Mesothelial cell of epicardium (in vitro differentiated cells): ENCODE measurements around the gene TSKU. TPM values are rescaled to one million over a fixed set of nuclear protein-coding genes. Genes with fewer than 3 reads are reported as not detected.

Experiments
- DNase-seq, 2 experiments: peaks; one replicate each; pipeline ENCODE4 v3.0.0; 2021; ENCODE audit warnings: low spot score in 2 of 2; ENCODE audit not compliant: unreplicated experiment in 2 of 2
- H3K27ac Mint-ChIP-seq: 2 replicates; pipeline ENCODE4 v1.8.0; 2021; ENCODE audit warnings: mixed read lengths
- H3K27me3 Mint-ChIP-seq: 2 replicates; pipeline ENCODE4 v1.8.0; 2021; ENCODE audit warnings: low read depth, mixed read lengths
- H3K36me3 Mint-ChIP-seq: 2 replicates; pipeline ENCODE4 v1.8.0; 2021; ENCODE audit warnings: mixed read lengths
- H3K4me1 Mint-ChIP-seq: 2 replicates; pipeline ENCODE4 v1.8.0; 2021; ENCODE audit warnings: mixed read lengths
- H3K4me3 Mint-ChIP-seq: 2 replicates; pipeline ENCODE4 v1.8.0; 2021; ENCODE audit warnings: mild to moderate bottlenecking, moderate library complexity, mixed read lengths
- H3K9me3 Mint-ChIP-seq: 2 replicates; pipeline ENCODE4 v1.8.0; 2021; ENCODE audit warnings: mixed read lengths
- CTCF ChIP-seq: fragments of 200-600 bp; sonication (generic); IDR thresholded peaks from one replicate; pipeline ENCODE4 v1.5.0; 2021; ENCODE audit warnings: antibody characterized with exemption; ENCODE audit not compliant: unreplicated experiment
- total RNA-seq: library from RNA; stranded (reverse); gene quantifications from 3 replicates; pipeline ENCODE4 v1.2.1, GENCODE V29; 2021

TSKU gene
- total RNA-seq, 1 donor from 2014 or later = 42.8 TPM

- Mint-ChIP-seq H3K27me3 (no peaks in the 10 kb centered on the region), H3K4me3 (no peak overlapping the region), H3K9me3 (no peaks in the 10 kb centered on the region), H3K27ac (no peak overlapping the region), H3K4me1 (peaks cover 25% of the 10 kb centered on the region), H3K36me3 (no peaks in the 10 kb centered on the region)
- DNase-seq = no peak
- no peak for TF ChIP-seq CTCF
Observed at GRCh38 chr11:76748948-76749347, 34.2 kb upstream of the TSKU start.

GRCh38 chr11:76750067-76750466, 33.1 kb upstream of the TSKU start:
- no peak for TF ChIP-seq CTCF
- Mint-ChIP-seq H3K9me3 (no peaks in the 10 kb centered on the region), H3K4me3 (no peak overlapping the region), H3K27ac (no peak overlapping the region), H3K4me1 (peaks cover 27% of the 10 kb centered on the region), H3K36me3 (no peaks in the 10 kb centered on the region), H3K27me3 (no peaks in the 10 kb centered on the region)
- DNase-seq = no peak

GRCh38 chr11:76750746-76751145, 32.4 kb upstream of the TSKU start:
- no peak for TF ChIP-seq CTCF
- H3K36me3 Mint-ChIP-seq = no peaks in the 10 kb centered on the region

GRCh38 chr11:76752321-76753143, 30.6 kb upstream of the TSKU start:
- Mint-ChIP-seq H3K4me1 (peaks cover 21% of the 10 kb centered on the region), H3K27ac (peak overlapping the region; percentile 89), H3K27me3 (no peaks in the 10 kb centered on the region), H3K36me3 (no peaks in the 10 kb centered on the region), H3K4me3 (peak overlapping the region; percentile 25), H3K9me3 (no peaks in the 10 kb centered on the region)
- DNase-seq = no peak
- no peak for TF ChIP-seq CTCF

More at GRCh38 chr11:76750746-76751145, 32.4 kb upstream of the TSKU start:
- Mint-ChIP-seq H3K4me3 (no peak overlapping the region), H3K27ac (no peak overlapping the region), H3K4me1 (peaks cover 25% of the 10 kb centered on the region), H3K27me3 (no peaks in the 10 kb centered on the region), H3K9me3 (no peaks in the 10 kb centered on the region)
- no peak for DNase-seq

- no peaks in the 10 kb centered on the region for H3K27me3 Mint-ChIP-seq
- no peaks in the 10 kb centered on the region for H3K36me3 Mint-ChIP-seq
- H3K4me3 Mint-ChIP-seq = no peak overlapping the region
- H3K9me3 Mint-ChIP-seq = no peaks in the 10 kb centered on the region
- H3K4me1 Mint-ChIP-seq = peaks cover 19% of the 10 kb centered on the region
- peak overlapping the region; percentile 89 for H3K27ac Mint-ChIP-seq
- no peak for TF ChIP-seq CTCF
- no peak for DNase-seq
Observed at GRCh38 chr11:76753449-76753848, 29.7 kb upstream of the TSKU start.

- Mint-ChIP-seq H3K4me3 (no peak overlapping the region), H3K27ac (peak overlapping the region; percentile 61), H3K9me3 (no peaks in the 10 kb centered on the region), H3K4me1 (peaks cover 19% of the 10 kb centered on the region), H3K27me3 (no peaks in the 10 kb centered on the region), H3K36me3 (no peaks in the 10 kb centered on the region)
- no peak for TF ChIP-seq CTCF
- no peak for DNase-seq
Observed at GRCh38 chr11:76753950-76754349, 29.2 kb upstream of the TSKU start.
